Calu3 (cell line): ENCODE data around the gene ACACA. TPM values are rescaled to one million over a fixed set of nuclear protein-coding genes. Genes with fewer than 3 reads are reported as not detected.
A peak's percentile ranks its signal among the peaks of the same experiment; 100 is the strongest.

Source experiments
- BruUV-seq: library from RNA; stranded (reverse); fragments of 400-500 nt; replicated peaks from 2 replicates; lab custom pipeline; 2021; lab: Mats Ljungman, UMichigan
- CTCF ChIA-PET: fragments of 300-600 bp; sonication (Branson Sonifier 250); formaldehyde crosslinking; loops from one replicate; lab custom pipeline; 2022; ENCODE audit warnings: antibody characterized with exemption; lab: Charles Lee
- DNase-seq: peaks from one replicate; pipeline ENCODE4 v3.0.0; 2022
- H3K27ac Mint-ChIP-seq: one replicate; pipeline ENCODE4 v1.8.0; 2022; ENCODE audit warnings: mixed read lengths; ENCODE audit not compliant: unreplicated experiment
- H3K27me3 Mint-ChIP-seq: one replicate; pipeline ENCODE4 v1.8.0; 2022; ENCODE audit warnings: mixed read lengths; ENCODE audit not compliant: unreplicated experiment
- H3K36me3 Mint-ChIP-seq: one replicate; pipeline ENCODE4 v1.8.0; 2022; ENCODE audit warnings: mild to moderate bottlenecking, moderate library complexity, mixed read lengths; ENCODE audit not compliant: insufficient read depth, unreplicated experiment
- H3K4me1 Mint-ChIP-seq: one replicate; pipeline ENCODE4 v1.8.0; 2022; ENCODE audit warnings: mild to moderate bottlenecking, low read depth, mixed read lengths; ENCODE audit not compliant: unreplicated experiment
- H3K4me3 Mint-ChIP-seq: one replicate; pipeline ENCODE4 v1.8.0; 2022; ENCODE audit warnings: mild to moderate bottlenecking, low read depth, moderate library complexity, mixed read lengths; ENCODE audit not compliant: unreplicated experiment
- H3K9me3 Mint-ChIP-seq: one replicate; pipeline ENCODE4 v1.8.0; 2022; ENCODE audit warnings: low read depth, mixed read lengths; ENCODE audit not compliant: unreplicated experiment
- intact Hi-C: fragments of 100-400 bp; cut with micrococcal nuclease; formaldehyde crosslinking; loops from one replicate; pipeline ENCODE4 v1.10.0; 2022; ENCODE audit not compliant: unreplicated experiment
- total RNA-seq: library from RNA; stranded (reverse); gene quantifications from 2 replicates; pipeline ENCODE4 v1.2.3, GENCODE V29; 2022
- TF ChIP-seq, protein P1 (sequence below): fragments of 200-600 bp; IDR thresholded peaks from one replicate; pipeline ENCODE4 v1.8.0; 2022; ENCODE audit warnings: antibody characterized with exemption; ENCODE audit not compliant: unreplicated experiment

Gene ACACA
- total RNA-seq, 1 experiment from 2014 or later: 392 TPM

DNA sequence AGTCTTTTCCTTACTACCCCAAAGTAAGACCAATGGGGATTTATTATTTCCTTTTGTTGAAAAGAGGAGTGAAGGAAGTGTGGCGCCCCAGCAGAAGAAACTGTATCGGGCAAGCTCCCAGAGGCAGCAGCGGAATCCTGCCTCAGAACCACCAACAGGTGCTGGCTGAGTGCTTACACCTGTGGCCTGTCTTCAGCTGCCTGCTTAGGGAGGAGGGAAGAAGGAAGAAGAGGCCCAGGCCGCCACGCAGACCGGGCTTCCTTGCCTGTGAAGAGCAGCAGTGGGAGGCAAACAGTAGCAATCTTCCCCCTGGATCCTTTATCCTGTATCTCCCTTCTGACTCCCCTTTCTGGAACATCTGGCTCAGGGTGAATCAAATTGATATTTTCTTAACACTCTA is 323.2 kb downstream of the ACACA start:
- H3K9me3 Mint-ChIP-seq: peaks cover 4% of the 10 kb centered on the region

GRCh38 chr17:37082985-37083384 is 323.7 kb downstream of the ACACA start:
- H3K4me3 Mint-ChIP-seq: no peak overlapping the region
- H3K4me1 Mint-ChIP-seq: peaks cover 10% of the 10 kb centered on the region
- H3K27ac Mint-ChIP-seq: peak overlapping the region; percentile 0
- peaks cover 42% of the 10 kb centered on the region for H3K36me3 Mint-ChIP-seq
- BruUV-seq: no TSS peak
- H3K27me3 Mint-ChIP-seq: no peaks in the 10 kb centered on the region
- no peak for DNase-seq
- CTCF ChIA-PET: interaction anchor here (0.5 to 3.8 kb wide), 4 partner anchors 9 to 1894 kb away, joined by 3 to 16 read pairs (median 9); no protein-coding TSS in a partner anchor
- intact Hi-C loops: no loop called here
- peaks cover 4% of the 10 kb centered on the region for H3K9me3 Mint-ChIP-seq
- TF ChIP-seq, protein P1, sequence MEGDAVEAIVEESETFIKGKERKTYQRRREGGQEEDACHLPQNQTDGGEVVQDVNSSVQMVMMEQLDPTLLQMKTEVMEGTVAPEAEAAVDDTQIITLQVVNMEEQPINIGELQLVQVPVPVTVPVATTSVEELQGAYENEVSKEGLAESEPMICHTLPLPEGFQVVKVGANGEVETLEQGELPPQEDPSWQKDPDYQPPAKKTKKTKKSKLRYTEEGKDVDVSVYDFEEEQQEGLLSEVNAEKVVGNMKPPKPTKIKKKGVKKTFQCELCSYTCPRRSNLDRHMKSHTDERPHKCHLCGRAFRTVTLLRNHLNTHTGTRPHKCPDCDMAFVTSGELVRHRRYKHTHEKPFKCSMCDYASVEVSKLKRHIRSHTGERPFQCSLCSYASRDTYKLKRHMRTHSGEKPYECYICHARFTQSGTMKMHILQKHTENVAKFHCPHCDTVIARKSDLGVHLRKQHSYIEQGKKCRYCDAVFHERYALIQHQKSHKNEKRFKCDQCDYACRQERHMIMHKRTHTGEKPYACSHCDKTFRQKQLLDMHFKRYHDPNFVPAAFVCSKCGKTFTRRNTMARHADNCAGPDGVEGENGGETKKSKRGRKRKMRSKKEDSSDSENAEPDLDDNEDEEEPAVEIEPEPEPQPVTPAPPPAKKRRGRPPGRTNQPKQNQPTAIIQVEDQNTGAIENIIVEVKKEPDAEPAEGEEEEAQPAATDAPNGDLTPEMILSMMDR: no peak

More for the DNA sequence above, 323.2 kb downstream of the ACACA start:
- no TSS peak for BruUV-seq
- Mint-ChIP-seq H3K27ac (no peak overlapping the region), H3K27me3 (no peaks in the 10 kb centered on the region), H3K4me1 (peaks cover 14% of the 10 kb centered on the region), H3K36me3 (peaks cover 47% of the 10 kb centered on the region), H3K4me3 (no peak overlapping the region)
- TF ChIP-seq, protein P1: no peak
- CTCF ChIA-PET: interaction anchor here (3.6 to 3.8 kb wide), 2 partner anchors 9 to 16 kb away, joined by 15 to 16 read pairs; no protein-coding TSS in a partner anchor
- no peak for DNase-seq
- intact Hi-C loops: no loop called here

DNA sequence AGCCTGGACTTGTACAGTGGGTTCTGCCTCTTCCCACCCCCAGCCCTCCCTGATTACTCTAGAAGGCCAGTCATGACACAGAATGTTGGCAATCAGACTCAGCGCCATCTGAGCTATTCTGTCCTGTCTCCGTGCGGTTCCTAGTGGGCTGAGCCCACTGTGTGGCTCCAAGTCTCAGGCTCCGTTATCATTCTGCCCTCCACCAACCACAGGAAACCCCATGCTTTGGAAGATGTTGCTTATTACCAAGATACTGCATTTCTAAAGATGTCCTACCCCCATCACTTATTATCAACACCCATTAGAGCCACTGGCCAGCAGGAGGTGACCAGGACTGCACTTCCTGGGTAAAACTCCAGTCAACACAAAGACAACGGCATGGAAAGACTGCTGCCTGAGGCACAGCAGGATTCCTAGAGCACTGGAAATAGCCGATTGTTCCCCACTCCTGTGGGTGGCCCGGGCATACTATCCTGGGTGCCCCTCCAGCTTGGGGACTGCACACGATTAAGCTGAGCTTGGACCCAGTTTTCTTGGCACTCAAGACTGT is 324.2 kb downstream of the ACACA start:
- H3K27me3 Mint-ChIP-seq: no peaks in the 10 kb centered on the region
- no peak for DNase-seq
- H3K4me3 Mint-ChIP-seq: no peak overlapping the region
- BruUV-seq: no TSS peak
- TF ChIP-seq, protein P1: no peak
- intact Hi-C loops: no loop called here
- peaks cover 36% of the 10 kb centered on the region for H3K36me3 Mint-ChIP-seq
- H3K4me1 Mint-ChIP-seq: peaks cover 4% of the 10 kb centered on the region
- peak overlapping the region; percentile 0 for H3K27ac Mint-ChIP-seq
- H3K9me3 Mint-ChIP-seq: peaks cover 4% of the 10 kb centered on the region
- CTCF ChIA-PET: interaction anchor here (0.5 to 3.8 kb wide), 8 partner anchors 10 to 1894 kb away, joined by 3 to 16 read pairs (median 3); no protein-coding TSS in a partner anchor

GRCh38 chr17:37081287-37081686 is 325.3 kb downstream of the ACACA start:
- no peak for DNase-seq
- Mint-ChIP-seq H3K4me3 (no peak overlapping the region), H3K36me3 (peaks cover 27% of the 10 kb centered on the region), H3K27ac (peak overlapping the region; percentile 3), H3K27me3 (no peaks in the 10 kb centered on the region), H3K4me1 (no peaks in the 10 kb centered on the region), H3K9me3 (peaks cover 4% of the 10 kb centered on the region)
- intact Hi-C loops: no loop called here
- BruUV-seq: no TSS peak
- TF ChIP-seq, protein P1: no peak
- CTCF ChIA-PET: interaction anchor here (0.6 to 3.8 kb wide), 6 partner anchors 9 to 127 kb away, joined by 3 to 16 read pairs (median 11); no protein-coding TSS in a partner anchor
